Body of pancreas (tissue), 4 donors: ENCODE results near the gene SLC17A2.

Source experiments
- POLR2A ChIP-seq, 3 donors: fragments of 450-650 bp; IDR thresholded peaks; one replicate each; pipeline ENCODE4 v1.6.1; 2016; ENCODE audit warnings: antibody characterized with exemption in 3 of 3, mild to moderate bottlenecking in 2 of 3
- TF ChIP-seq, protein P1 (sequence below), 7 experiments: fragments of 450-650 bp in 4 of 7; fragments of 200-600 bp in 3 of 7; sonication (generic) in 3 of 7; IDR thresholded peaks; one replicate each; pipeline ENCODE4 v1.5.1; 2016 to 2019; ENCODE audit warnings: antibody characterized with exemption in 7 of 7

- TF ChIP-seq, protein P1, sequence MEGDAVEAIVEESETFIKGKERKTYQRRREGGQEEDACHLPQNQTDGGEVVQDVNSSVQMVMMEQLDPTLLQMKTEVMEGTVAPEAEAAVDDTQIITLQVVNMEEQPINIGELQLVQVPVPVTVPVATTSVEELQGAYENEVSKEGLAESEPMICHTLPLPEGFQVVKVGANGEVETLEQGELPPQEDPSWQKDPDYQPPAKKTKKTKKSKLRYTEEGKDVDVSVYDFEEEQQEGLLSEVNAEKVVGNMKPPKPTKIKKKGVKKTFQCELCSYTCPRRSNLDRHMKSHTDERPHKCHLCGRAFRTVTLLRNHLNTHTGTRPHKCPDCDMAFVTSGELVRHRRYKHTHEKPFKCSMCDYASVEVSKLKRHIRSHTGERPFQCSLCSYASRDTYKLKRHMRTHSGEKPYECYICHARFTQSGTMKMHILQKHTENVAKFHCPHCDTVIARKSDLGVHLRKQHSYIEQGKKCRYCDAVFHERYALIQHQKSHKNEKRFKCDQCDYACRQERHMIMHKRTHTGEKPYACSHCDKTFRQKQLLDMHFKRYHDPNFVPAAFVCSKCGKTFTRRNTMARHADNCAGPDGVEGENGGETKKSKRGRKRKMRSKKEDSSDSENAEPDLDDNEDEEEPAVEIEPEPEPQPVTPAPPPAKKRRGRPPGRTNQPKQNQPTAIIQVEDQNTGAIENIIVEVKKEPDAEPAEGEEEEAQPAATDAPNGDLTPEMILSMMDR (IDR thresholded peaks at IDR 0.05) = no peak
- no peak for TF ChIP-seq POLR2A (IDR thresholded peaks at IDR 0.05)
Measured at GRCh38 chr6:25874822-25875562, 55.5 kb downstream of the SLC17A2 start.
